NCI-H82 (cell line): ENCODE measurements around the gene HAUS5.

Experiments used
- DNase-seq: peaks from one replicate; lab custom pipeline; 2025; lab: John Stamatoyannopoulos, UW

The HAUS5 gene

GRCh38 chr19:35607661-35608060 is 4.9 kb upstream of the HAUS5 start:
- DNase-seq: no peak

- DNase-seq: no peak
These were observed 4.3 kb upstream of the HAUS5 start for GRCh38 chr19:35608251-35608650.

- no peak for DNase-seq
These were observed 2.6 kb upstream of the HAUS5 start for GRCh38 chr19:35609851-35610353.

GRCh38 chr19:35612224-35612558 is 344 bp upstream of the HAUS5 start:
- no peak for DNase-seq

GRCh38 chr19:35613574-35613973 is 1.0 kb downstream of the HAUS5 start:
- DNase-seq: no peak

GRCh38 chr19:35615036-35615435 is 2.5 kb downstream of the HAUS5 start:
- DNase-seq: no peak

GRCh38 chr19:35618857-35619256 is 6.3 kb downstream of the HAUS5 start:
- peak; percentile 13 for DNase-seq

- no peak for DNase-seq
These were observed 6.9 kb downstream of the HAUS5 start for GRCh38 chr19:35619290-35619923.

GRCh38 chr19:35620001-35620400 is 7.5 kb downstream of the HAUS5 start:
- no peak for DNase-seq

GRCh38 chr19:35621708-35622107 is 9.2 kb downstream of the HAUS5 start:
- no peak for DNase-seq

GRCh38 chr19:35622750-35623149 is 10.2 kb downstream of the HAUS5 start:
- DNase-seq: no peak

- no peak for DNase-seq
These were observed 10.9 kb downstream of the HAUS5 start for GRCh38 chr19:35623327-35624010.

GRCh38 chr19:35628264-35628564 is 15.7 kb downstream of the HAUS5 start:
- no peak for DNase-seq

- peak; percentile 99 for DNase-seq
These were observed 16.2 kb downstream of the HAUS5 start, which contains the start of gene RBM42 for GRCh38 chr19:35628565-35629331. RBM42 (plus strand) TSS chr19:35629036; CDS start chr19:35629154, 118 bp downstream.

- no peak for DNase-seq
These were observed 16.7 kb downstream of the HAUS5 start for GRCh38 chr19:35629332-35629633.

GRCh38 chr19:35633727-35634440 is 21.3 kb downstream of the HAUS5 start:
- DNase-seq: no peak

GRCh38 chr19:35636651-35637050 is 24.1 kb downstream of the HAUS5 start:
- DNase-seq: no peak

- no peak for DNase-seq
These were observed 24.6 kb downstream of the HAUS5 start for GRCh38 chr19:35637165-35637564.

- DNase-seq: no peak
These were observed 26.7 kb downstream of the HAUS5 start for GRCh38 chr19:35639321-35639639.

- DNase-seq: no peak
These were observed 27.3 kb downstream of the HAUS5 start for GRCh38 chr19:35639863-35640262.

GRCh38 chr19:35641515-35642151 is 29.1 kb downstream of the HAUS5 start, which contains the start of gene ETV2:
ETV2 (plus strand) TSS chr19:35641745; CDS start chr19:35642461, 716 bp downstream.
- DNase-seq: peak; percentile 38

- peak; percentile 17 for DNase-seq
These were observed 29.8 kb downstream of the HAUS5 start for GRCh38 chr19:35642312-35642711.
